HG02884 (cell line): ENCODE measurements around the gene HSPB2.
A peak's percentile ranks its signal among the peaks of the same experiment; 100 is the strongest.

Source experiments
- ATAC-seq: cut with Tn5 transposase; IDR thresholded peaks from one replicate; pipeline ENCODE4 v1.9.1; 2021; ENCODE audit warnings: mild to moderate bottlenecking, moderate library complexity; ENCODE audit not compliant: unreplicated experiment

HSPB2 gene

GRCh38 chr11:111937461-111937769 is 24.9 kb downstream of the HSPB2 start:
- no peak for ATAC-seq

- no peak for ATAC-seq
These were observed 25.3 kb downstream of the HSPB2 start for GRCh38 chr11:111937844-111938243.

- ATAC-seq: peak; percentile 87
These were observed 26.2 kb downstream of the HSPB2 start for GRCh38 chr11:111938687-111939160.

GRCh38 chr11:111939836-111940604 is 27.5 kb downstream of the HSPB2 start:
- ATAC-seq: no peak

- ATAC-seq: no peak
These were observed 29.4 kb downstream of the HSPB2 start for GRCh38 chr11:111941963-111942362.

- no peak for ATAC-seq
These were observed 30.3 kb downstream of the HSPB2 start for GRCh38 chr11:111942829-111943228.

GRCh38 chr11:111944139-111944538 is 31.6 kb downstream of the HSPB2 start:
- no peak for ATAC-seq

GRCh38 chr11:111944651-111945051 is 32.1 kb downstream of the HSPB2 start:
- no peak for ATAC-seq

- ATAC-seq: no peak
These were observed 32.7 kb downstream of the HSPB2 start for GRCh38 chr11:111945198-111945597.

- ATAC-seq: no peak
These were observed 34.0 kb downstream of the HSPB2 start for GRCh38 chr11:111946499-111946898.

GRCh38 chr11:111947143-111947542 is 34.6 kb downstream of the HSPB2 start:
- ATAC-seq: no peak

- ATAC-seq: no peak
These were observed 37.2 kb downstream of the HSPB2 start for GRCh38 chr11:111949519-111950426.

- ATAC-seq: no peak
These were observed 39.0 kb downstream of the HSPB2 start for GRCh38 chr11:111951565-111951964.

- no peak for ATAC-seq
These were observed 41.6 kb downstream of the HSPB2 start for GRCh38 chr11:111954154-111954553.

- ATAC-seq: no peak
These were observed 45.3 kb downstream of the HSPB2 start for GRCh38 chr11:111957663-111958444.

- no peak for ATAC-seq
These were observed 48.4 kb downstream of the HSPB2 start for GRCh38 chr11:111960916-111961315.

GRCh38 chr11:111961389-111962300 is 49.1 kb downstream of the HSPB2 start:
- no peak for ATAC-seq
